Measurements from ENCODE around the gene GMPR.

- no peak for TF ChIP-seq CTCF (IDR thresholded peaks at IDR 0.05 in 2 of 3, conservative IDR thresholded peaks at IDR 0.05 in 1 of 3; ENCODE audit: control insufficient read depth in 2 of 3, extremely low read depth in 1 of 3, insufficient read depth in 1 of 3, low read depth in 3 of 3, low read length in 3 of 3)
- TF ChIP-seq EP300 (IDR thresholded peaks at IDR 0.05; ENCODE audit: borderline replicate concordance in 1 of 2, control insufficient read depth in 1 of 2, low read depth in 2 of 2, low read length in 2 of 2) = no peak
- TF ChIP-seq FOS (IDR thresholded peaks at IDR 0.05; ENCODE audit: borderline replicate concordance, extremely low read depth, insufficient read length) = no peak
- TF ChIP-seq NR2C2 (IDR thresholded peaks at IDR 0.05; ENCODE audit: borderline replicate concordance, control insufficient read depth, insufficient read length, low read depth) = no peak
- TF ChIP-seq DPF2 (IDR thresholded peaks at IDR 0.05) = no peak
- no peak for TF ChIP-seq ZBED1 (IDR thresholded peaks at IDR 0.05; ENCODE audit: borderline replicate concordance)
- no peak for TF ChIP-seq POLR2AphosphoS2 (IDR thresholded peaks at IDR 0.05; ENCODE audit: low read depth, low read length)
- no peak for TF ChIP-seq RAD21 (IDR thresholded peaks at IDR 0.05; ENCODE audit: insufficient read depth, low read depth, low read length)
- no peak for TF ChIP-seq POLR2A (IDR thresholded peaks at IDR 0.05; ENCODE audit: low read depth, low read length)
- TF ChIP-seq SMC3 (IDR thresholded peaks at IDR 0.05; ENCODE audit: borderline replicate concordance, low read length) = no peak
- no peak for TF ChIP-seq EZH2 (IDR thresholded peaks at IDR 0.05; ENCODE audit: borderline replicate concordance, control insufficient read depth, low read depth, low read length)
- no peak for TF ChIP-seq SKIL (IDR thresholded peaks at IDR 0.05; ENCODE audit: low read depth, poor library complexity, severe bottlenecking)
- no peak for TF ChIP-seq GABPA (IDR thresholded peaks at IDR 0.05; ENCODE audit: low read depth)
Measured at GRCh38 chr6:16299861-16300260, 61.5 kb downstream of the GMPR start.
